ENCODE data around the gene ARFIP1.
"Not testable (repeated sequence)": the region's sequence is repeated elsewhere in the genome, so short reads cannot be mapped to it uniquely, and the experiment has no call there.

Gene ARFIP1

GRCh38 chr4:152843481-152844090, 63.8 kb downstream of the ARFIP1 start:
- no peak overlapping the region for H3K27ac ChIP-seq
- TF ChIP-seq CTCF (IDR thresholded peaks at IDR 0.05) (no peak), ZFX (IDR thresholded peaks at IDR 0.05; ENCODE audit: borderline replicate concordance) (no peak)

GRCh38 chr4:152847376-152847775, 67.6 kb downstream of the ARFIP1 start:
- no peak for TF ChIP-seq ZFX (IDR thresholded peaks at IDR 0.05; ENCODE audit: borderline replicate concordance)
- no peak for TF ChIP-seq CTCF (IDR thresholded peaks at IDR 0.05)
- no peak overlapping the region for H3K27ac ChIP-seq

GRCh38 chr4:152848508-152848907, 68.8 kb downstream of the ARFIP1 start:
- TF ChIP-seq CTCF (IDR thresholded peaks at IDR 0.05) (no peak), ZFX (IDR thresholded peaks at IDR 0.05; ENCODE audit: borderline replicate concordance) (no peak)
- no peak overlapping the region for H3K27ac ChIP-seq

GRCh38 chr4:152849350-152849749, 69.6 kb downstream of the ARFIP1 start:
- no peak overlapping the region for H3K27ac ChIP-seq
- TF ChIP-seq ZFX (IDR thresholded peaks at IDR 0.05; ENCODE audit: borderline replicate concordance) = no peak
- no peak for TF ChIP-seq CTCF (IDR thresholded peaks at IDR 0.05)

- no peak overlapping the region for H3K27ac ChIP-seq
- no peak for TF ChIP-seq ZFX (IDR thresholded peaks at IDR 0.05; ENCODE audit: borderline replicate concordance)
These were observed 70.6 kb downstream of the ARFIP1 start for GRCh38 chr4:152850377-152850776.

- H3K27ac ChIP-seq = no peak overlapping the region
- TF ChIP-seq ZFX (IDR thresholded peaks at IDR 0.05; ENCODE audit: borderline replicate concordance) (no peak), CTCF (IDR thresholded peaks at IDR 0.05) (no peak)
These were observed 71.5 kb downstream of the ARFIP1 start for GRCh38 chr4:152851226-152851625.

- no peak overlapping the region for H3K27ac ChIP-seq
- no peak for TF ChIP-seq ZFX (IDR thresholded peaks at IDR 0.05; ENCODE audit: borderline replicate concordance)
- no peak for TF ChIP-seq CTCF (IDR thresholded peaks at IDR 0.05)
These were observed 73.5 kb downstream of the ARFIP1 start for GRCh38 chr4:152853293-152853692.

GRCh38 chr4:152854016-152854415, 74.3 kb downstream of the ARFIP1 start:
- not testable (repeated sequence) for H3K27ac ChIP-seq
